Uterus (tissue), 2 donors: ENCODE results near the gene LIN7C.

Experiments used
- CTCF ChIP-seq, 4 experiments: fragments of 200-600 bp in 2 of 4; fragments of 450-650 bp in 2 of 4; sonication (generic) in 2 of 4; IDR thresholded peaks; one replicate each; pipeline ENCODE4 v1.5.1; 2016 to 2019; ENCODE audit warnings: antibody characterized with exemption in 4 of 4, mild to moderate bottlenecking in 2 of 4, moderate library complexity in 1 of 4
- POLR2A ChIP-seq, 2 donors: fragments of 450-650 bp; IDR thresholded peaks; one replicate each; pipeline ENCODE4 v1.6.1; 2016; ENCODE audit warnings: antibody characterized with exemption in 2 of 2, mild to moderate bottlenecking in 1 of 2, moderate library complexity in 1 of 2

GRCh38 chr11:27504205-27504604 is 2.4 kb downstream of the LIN7C start:
- TF ChIP-seq CTCF (IDR thresholded peaks at IDR 0.05) (no peak), POLR2A (IDR thresholded peaks at IDR 0.05) (no peak)
